ENCODE data around the gene YAP1. TPM values are rescaled to one million over a fixed set of nuclear protein-coding genes. Genes with fewer than 3 reads are reported as not detected.

YAP1 gene
- total and polyA plus RNA-seq, 4 donors: 3.7 to 65.6 (median 18.3) TPM

DNA sequence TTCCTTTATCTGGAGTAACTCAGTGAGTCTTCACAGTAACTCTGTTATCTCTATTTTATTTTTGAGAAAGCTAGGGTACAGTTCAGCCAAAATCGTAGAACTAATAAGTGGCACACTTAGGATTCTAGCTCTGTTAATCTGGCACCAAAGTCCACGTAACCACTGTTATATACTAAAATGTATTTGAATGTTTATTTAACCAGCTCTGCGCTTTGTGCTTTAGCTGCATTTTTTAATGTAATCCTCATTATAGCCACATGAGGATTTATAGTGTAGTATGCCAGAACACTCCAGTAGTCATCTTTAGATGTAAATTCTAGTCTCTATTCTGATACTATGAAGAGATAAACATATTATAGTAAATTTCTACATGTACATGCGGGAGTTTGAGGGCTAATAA lies 36.8 kb downstream of the YAP1 start:
- no peak for TF ChIP-seq GABPA (IDR thresholded peaks at IDR 0.05 in 1 of 2, conservative IDR thresholded peaks at IDR 0.05 in 1 of 2)
- TF ChIP-seq TAF1 (conservative IDR thresholded peaks at IDR 0.05): no peak
- TF ChIP-seq, protein P1, sequence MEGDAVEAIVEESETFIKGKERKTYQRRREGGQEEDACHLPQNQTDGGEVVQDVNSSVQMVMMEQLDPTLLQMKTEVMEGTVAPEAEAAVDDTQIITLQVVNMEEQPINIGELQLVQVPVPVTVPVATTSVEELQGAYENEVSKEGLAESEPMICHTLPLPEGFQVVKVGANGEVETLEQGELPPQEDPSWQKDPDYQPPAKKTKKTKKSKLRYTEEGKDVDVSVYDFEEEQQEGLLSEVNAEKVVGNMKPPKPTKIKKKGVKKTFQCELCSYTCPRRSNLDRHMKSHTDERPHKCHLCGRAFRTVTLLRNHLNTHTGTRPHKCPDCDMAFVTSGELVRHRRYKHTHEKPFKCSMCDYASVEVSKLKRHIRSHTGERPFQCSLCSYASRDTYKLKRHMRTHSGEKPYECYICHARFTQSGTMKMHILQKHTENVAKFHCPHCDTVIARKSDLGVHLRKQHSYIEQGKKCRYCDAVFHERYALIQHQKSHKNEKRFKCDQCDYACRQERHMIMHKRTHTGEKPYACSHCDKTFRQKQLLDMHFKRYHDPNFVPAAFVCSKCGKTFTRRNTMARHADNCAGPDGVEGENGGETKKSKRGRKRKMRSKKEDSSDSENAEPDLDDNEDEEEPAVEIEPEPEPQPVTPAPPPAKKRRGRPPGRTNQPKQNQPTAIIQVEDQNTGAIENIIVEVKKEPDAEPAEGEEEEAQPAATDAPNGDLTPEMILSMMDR (IDR thresholded peaks at IDR 0.05; ENCODE audit: low read depth, low read length, missing input control): no peak
- TF ChIP-seq FOXA1 (IDR thresholded peaks at IDR 0.05): no peak
- no peak for TF ChIP-seq JUND (IDR thresholded peaks at IDR 0.05)
- no peak for TF ChIP-seq EGR1 (IDR thresholded peaks at IDR 0.05; ENCODE audit: low read depth in 2 of 2)
- TF ChIP-seq YY1 (IDR thresholded peaks at IDR 0.05): no peak
- no peak for TF ChIP-seq HNF4A (conservative IDR thresholded peaks at IDR 0.05)
- TF ChIP-seq, protein P2, sequence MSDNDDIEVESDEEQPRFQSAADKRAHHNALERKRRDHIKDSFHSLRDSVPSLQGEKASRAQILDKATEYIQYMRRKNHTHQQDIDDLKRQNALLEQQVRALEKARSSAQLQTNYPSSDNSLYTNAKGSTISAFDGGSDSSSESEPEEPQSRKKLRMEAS (IDR thresholded peaks at IDR 0.05): no peak
- WGBS: 67% methylated on average over 4 of the region's 4 CpGs

DNA sequence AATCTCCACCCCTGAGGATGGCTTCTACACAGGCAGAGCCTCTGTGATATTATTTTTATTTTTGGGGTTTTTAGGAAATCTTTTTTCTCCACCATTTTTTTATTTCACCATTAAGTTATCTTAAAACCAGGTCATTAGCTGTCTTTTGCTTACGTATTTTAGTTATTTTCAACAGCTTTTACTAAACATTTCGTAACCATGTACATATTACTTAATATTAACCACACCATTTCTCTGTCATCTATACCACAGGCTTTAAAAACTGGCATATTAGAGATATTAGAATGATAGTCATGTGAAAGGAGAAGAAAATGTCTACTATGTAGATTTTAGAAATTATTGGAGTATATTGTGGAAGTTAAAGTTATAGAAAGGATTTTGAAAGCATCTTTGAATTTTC lies 37.4 kb downstream of the YAP1 start:
- DNase-seq (ENCODE audit: low spot score): no peak
- Histone ChIP-seq H3K27ac (ENCODE audit: low read depth in 1 of 2, low read length in 2 of 2) (no peak overlapping the region), H3K36me3 (ENCODE audit: control insufficient read depth in 4 of 4, insufficient read depth in 3 of 4, low read depth in 1 of 4, low read length in 3 of 4) (no peaks in the 10 kb centered on the region), H3K9me3 (ENCODE audit: control insufficient read depth in 4 of 4, low read length in 3 of 4) (no peaks in the 10 kb centered on the region), H3K9ac (ENCODE audit: low read depth in 1 of 2, low read length in 2 of 2) (no peak overlapping the region), H3K27me3 (ENCODE audit: control insufficient read depth in 4 of 4, insufficient read depth in 4 of 4, low read length in 3 of 4) (no peaks in the 10 kb centered on the region), H3K4me3 (ENCODE audit: low read depth in 1 of 3, low read length in 3 of 3) (no peak overlapping the region), H3K4me1 (ENCODE audit: control insufficient read depth in 4 of 4, insufficient read depth in 4 of 4, low read length in 3 of 4) (peaks cover 6 to 39% (median 17%) of the 10 kb centered on the region in 4 donors)
- TF ChIP-seq JUND (IDR thresholded peaks at IDR 0.05): no peak
- TF ChIP-seq GABPA (IDR thresholded peaks at IDR 0.05 in 1 of 2, conservative IDR thresholded peaks at IDR 0.05 in 1 of 2): no peak
- no peak for TF ChIP-seq HNF4A (conservative IDR thresholded peaks at IDR 0.05)
- no peak for TF ChIP-seq RAD21 (IDR thresholded peaks at IDR 0.05)
- TF ChIP-seq FOXA2 (IDR thresholded peaks at IDR 0.05): no peak
- no peak for TF ChIP-seq NR2F2 (IDR thresholded peaks at IDR 0.05)
- TF ChIP-seq TAF1 (conservative IDR thresholded peaks at IDR 0.05): no peak
- no peak for TF ChIP-seq HNF4G (IDR thresholded peaks at IDR 0.05)
- TF ChIP-seq, protein P3, sequence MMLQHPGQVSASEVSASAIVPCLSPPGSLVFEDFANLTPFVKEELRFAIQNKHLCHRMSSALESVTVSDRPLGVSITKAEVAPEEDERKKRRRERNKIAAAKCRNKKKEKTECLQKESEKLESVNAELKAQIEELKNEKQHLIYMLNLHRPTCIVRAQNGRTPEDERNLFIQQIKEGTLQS (IDR thresholded peaks at IDR 0.05): no peak
- TF ChIP-seq, protein P4, sequence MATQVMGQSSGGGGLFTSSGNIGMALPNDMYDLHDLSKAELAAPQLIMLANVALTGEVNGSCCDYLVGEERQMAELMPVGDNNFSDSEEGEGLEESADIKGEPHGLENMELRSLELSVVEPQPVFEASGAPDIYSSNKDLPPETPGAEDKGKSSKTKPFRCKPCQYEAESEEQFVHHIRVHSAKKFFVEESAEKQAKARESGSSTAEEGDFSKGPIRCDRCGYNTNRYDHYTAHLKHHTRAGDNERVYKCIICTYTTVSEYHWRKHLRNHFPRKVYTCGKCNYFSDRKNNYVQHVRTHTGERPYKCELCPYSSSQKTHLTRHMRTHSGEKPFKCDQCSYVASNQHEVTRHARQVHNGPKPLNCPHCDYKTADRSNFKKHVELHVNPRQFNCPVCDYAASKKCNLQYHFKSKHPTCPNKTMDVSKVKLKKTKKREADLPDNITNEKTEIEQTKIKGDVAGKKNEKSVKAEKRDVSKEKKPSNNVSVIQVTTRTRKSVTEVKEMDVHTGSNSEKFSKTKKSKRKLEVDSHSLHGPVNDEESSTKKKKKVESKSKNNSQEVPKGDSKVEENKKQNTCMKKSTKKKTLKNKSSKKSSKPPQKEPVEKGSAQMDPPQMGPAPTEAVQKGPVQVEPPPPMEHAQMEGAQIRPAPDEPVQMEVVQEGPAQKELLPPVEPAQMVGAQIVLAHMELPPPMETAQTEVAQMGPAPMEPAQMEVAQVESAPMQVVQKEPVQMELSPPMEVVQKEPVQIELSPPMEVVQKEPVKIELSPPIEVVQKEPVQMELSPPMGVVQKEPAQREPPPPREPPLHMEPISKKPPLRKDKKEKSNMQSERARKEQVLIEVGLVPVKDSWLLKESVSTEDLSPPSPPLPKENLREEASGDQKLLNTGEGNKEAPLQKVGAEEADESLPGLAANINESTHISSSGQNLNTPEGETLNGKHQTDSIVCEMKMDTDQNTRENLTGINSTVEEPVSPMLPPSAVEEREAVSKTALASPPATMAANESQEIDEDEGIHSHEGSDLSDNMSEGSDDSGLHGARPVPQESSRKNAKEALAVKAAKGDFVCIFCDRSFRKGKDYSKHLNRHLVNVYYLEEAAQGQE (IDR thresholded peaks at IDR 0.05): no peak
- no peak for TF ChIP-seq RXRA (IDR thresholded peaks at IDR 0.05)
- TF ChIP-seq, protein P1 (IDR thresholded peaks at IDR 0.05; ENCODE audit: low read depth, low read length, missing input control): no peak
- TF ChIP-seq SP1 (IDR thresholded peaks at IDR 0.05): no peak
- TF ChIP-seq, protein P2 (IDR thresholded peaks at IDR 0.05): no peak
- TF ChIP-seq, protein P5, sequence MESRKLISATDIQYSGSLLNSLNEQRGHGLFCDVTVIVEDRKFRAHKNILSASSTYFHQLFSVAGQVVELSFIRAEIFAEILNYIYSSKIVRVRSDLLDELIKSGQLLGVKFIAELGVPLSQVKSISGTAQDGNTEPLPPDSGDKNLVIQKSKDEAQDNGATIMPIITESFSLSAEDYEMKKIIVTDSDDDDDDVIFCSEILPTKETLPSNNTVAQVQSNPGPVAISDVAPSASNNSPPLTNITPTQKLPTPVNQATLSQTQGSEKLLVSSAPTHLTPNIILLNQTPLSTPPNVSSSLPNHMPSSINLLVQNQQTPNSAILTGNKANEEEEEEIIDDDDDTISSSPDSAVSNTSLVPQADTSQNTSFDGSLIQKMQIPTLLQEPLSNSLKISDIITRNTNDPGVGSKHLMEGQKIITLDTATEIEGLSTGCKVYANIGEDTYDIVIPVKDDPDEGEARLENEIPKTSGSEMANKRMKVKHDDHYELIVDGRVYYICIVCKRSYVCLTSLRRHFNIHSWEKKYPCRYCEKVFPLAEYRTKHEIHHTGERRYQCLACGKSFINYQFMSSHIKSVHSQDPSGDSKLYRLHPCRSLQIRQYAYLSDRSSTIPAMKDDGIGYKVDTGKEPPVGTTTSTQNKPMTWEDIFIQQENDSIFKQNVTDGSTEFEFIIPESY (IDR thresholded peaks at IDR 0.05): no peak
- TF ChIP-seq EGR1 (IDR thresholded peaks at IDR 0.05; ENCODE audit: low read depth in 2 of 2): no peak
- TF ChIP-seq YY1 (IDR thresholded peaks at IDR 0.05): no peak
- no peak for TF ChIP-seq FOXA1 (IDR thresholded peaks at IDR 0.05)
- WGBS: 67% methylated on average over 2 of the region's 2 CpGs

More for the DNA sequence above, 36.8 kb downstream of the YAP1 start:
- H3K27ac ChIP-seq (ENCODE audit: low read depth in 1 of 2, low read length in 2 of 2): no peak overlapping the region
- no peak overlapping the region for H3K9ac ChIP-seq (ENCODE audit: low read depth in 1 of 2, low read length in 2 of 2)
- H3K27me3 ChIP-seq (ENCODE audit: control insufficient read depth in 4 of 4, insufficient read depth in 4 of 4, low read length in 3 of 4): no peaks in the 10 kb centered on the region
- no peaks in the 10 kb centered on the region for H3K36me3 ChIP-seq (ENCODE audit: control insufficient read depth in 4 of 4, insufficient read depth in 3 of 4, low read depth in 1 of 4, low read length in 3 of 4)
- no peaks in the 10 kb centered on the region for H3K9me3 ChIP-seq (ENCODE audit: control insufficient read depth in 4 of 4, low read length in 3 of 4)
- no peak for DNase-seq (ENCODE audit: low spot score)
- peaks cover 5 to 37% (median 17%) of the 10 kb centered on the region in 4 donors for H3K4me1 ChIP-seq (ENCODE audit: control insufficient read depth in 4 of 4, insufficient read depth in 4 of 4, low read length in 3 of 4)
- no peak overlapping the region for H3K4me3 ChIP-seq (ENCODE audit: low read depth in 1 of 3, low read length in 3 of 3)

Measured in liver (tissue), 9 donors.